H9 (cell line): Measurements from ENCODE around the gene DENND1A. TPM values are rescaled to one million over a fixed set of nuclear protein-coding genes. Genes with fewer than 3 reads are reported as not detected.

Source experiments
- DNase-seq: peaks from one replicate; pipeline ENCODE4 v3.0.0-alpha.2; 2017
- H2AFZ ChIP-seq: one replicate; pipeline ENCODE4 v1.6.1; 2013; ENCODE audit warnings: mild to moderate bottlenecking, low read length, control low read depth, moderate library complexity
- H2AK5ac ChIP-seq: 2 replicates; pipeline ENCODE4 v1.6.1; 2013; ENCODE audit warnings: low read length, control low read depth, mixed read lengths; ENCODE audit not compliant: insufficient read length
- H2BK120ac ChIP-seq: one replicate; pipeline ENCODE4 v1.6.1; 2013; ENCODE audit warnings: low read depth, mild to moderate bottlenecking, low read length, control low read depth, inconsistent platforms; ENCODE audit not compliant: poor library complexity, severe bottlenecking
- H2BK12ac ChIP-seq: 2 replicates; pipeline ENCODE4 v1.6.1; 2013; ENCODE audit warnings: low read length, control low read depth, mixed read lengths, low read depth; ENCODE audit not compliant: insufficient read length
- H2BK15ac ChIP-seq: 2 replicates; pipeline ENCODE4 v1.6.1; 2013; ENCODE audit warnings: low read depth, low read length, control low read depth
- H2BK20ac ChIP-seq: one replicate; pipeline ENCODE4 v1.6.1; 2013; ENCODE audit warnings: low read depth, mild to moderate bottlenecking, low read length, control low read depth, inconsistent platforms; ENCODE audit not compliant: poor library complexity, severe bottlenecking
- H2BK5ac ChIP-seq: 2 replicates; pipeline ENCODE4 v1.6.1; 2013; ENCODE audit warnings: low read length, control low read depth, mixed read lengths; ENCODE audit not compliant: insufficient read length
- H3K14ac ChIP-seq: 2 replicates; pipeline ENCODE4 v1.6.1; 2013; ENCODE audit warnings: low read length, control low read depth; ENCODE audit not compliant: insufficient read depth
- H3K18ac ChIP-seq: 2 replicates; pipeline ENCODE4 v1.6.1; 2013; ENCODE audit warnings: low read depth, mild to moderate bottlenecking, mixed read lengths, low read length, control low read depth; ENCODE audit not compliant: insufficient read length
- H3K23ac ChIP-seq: 2 replicates; pipeline ENCODE4 v1.6.1; 2013; ENCODE audit warnings: low read length, control low read depth, mixed read lengths, low read depth; ENCODE audit not compliant: insufficient read length
- H3K23me2 ChIP-seq: 2 replicates; pipeline ENCODE4 v1.6.1; 2013; ENCODE audit warnings: low read depth, mild to moderate bottlenecking, mixed read lengths, low read length, control low read depth; ENCODE audit not compliant: insufficient read length, poor library complexity, severe bottlenecking
- H3K27ac ChIP-seq: 2 replicates; pipeline ENCODE4 v1.5.1; 2013; ENCODE audit warnings: low read length, control low read depth, mixed read lengths, low read depth; ENCODE audit not compliant: insufficient read length
- H3K27me3 ChIP-seq: 2 replicates; pipeline ENCODE4 v1.6.1; 2013; ENCODE audit warnings: low read length, control low read depth, inconsistent platforms; ENCODE audit not compliant: insufficient read depth
- H3K4ac ChIP-seq: 2 replicates; pipeline ENCODE4 v1.6.1; 2013; ENCODE audit warnings: low read depth, mild to moderate bottlenecking, control low read depth, inconsistent platforms, low read length, moderate library complexity
- H3K4me1 ChIP-seq: 2 replicates; pipeline ENCODE4 v1.6.1; 2013; ENCODE audit warnings: low read length, control low read depth, inconsistent platforms; ENCODE audit not compliant: insufficient read depth
- H3K4me2 ChIP-seq: 2 replicates; pipeline ENCODE4 v1.6.1; 2013; ENCODE audit warnings: low read length, control low read depth, mixed read lengths; ENCODE audit not compliant: insufficient read length, insufficient read depth
- H3K56ac ChIP-seq: 2 replicates; pipeline ENCODE4 v1.6.1; 2013; ENCODE audit warnings: low read depth, mild to moderate bottlenecking, mixed read lengths, low read length, control low read depth; ENCODE audit not compliant: insufficient read length
- H3K79me1 ChIP-seq: 2 replicates; pipeline ENCODE4 v1.6.1; 2013; ENCODE audit warnings: low read depth, mild to moderate bottlenecking, moderate library complexity, low read length, control low read depth, inconsistent platforms; ENCODE audit not compliant: insufficient read depth, poor library complexity, severe bottlenecking
- H3K79me2 ChIP-seq: 2 replicates; pipeline ENCODE4 v1.6.1; 2013; ENCODE audit warnings: low read length, control low read depth, inconsistent platforms; ENCODE audit not compliant: insufficient read depth
- H3K9ac ChIP-seq: 2 replicates; pipeline ENCODE4 v1.6.1; 2013; ENCODE audit warnings: low read length, control low read depth, mixed read lengths; ENCODE audit not compliant: insufficient read length; ENCODE audit errors: extremely low read depth
- H3K9me3 ChIP-seq: one replicate; pipeline ENCODE4 v1.6.1; 2013; ENCODE audit warnings: low read depth, low read length, inconsistent platforms; ENCODE audit not compliant: control insufficient read depth
- H3T11ph ChIP-seq: one replicate; pipeline ENCODE4 v1.6.1; 2013; ENCODE audit warnings: mild to moderate bottlenecking, low read length, control low read depth, inconsistent platforms
- H4K20me1 ChIP-seq: one replicate; pipeline ENCODE4 v1.6.1; 2013; ENCODE audit not compliant: control insufficient read depth, insufficient read length, insufficient read depth
- H4K5ac ChIP-seq: 2 replicates; pipeline ENCODE4 v1.6.1; 2013; ENCODE audit warnings: low read depth, mild to moderate bottlenecking, mixed read lengths, low read length, control low read depth; ENCODE audit not compliant: insufficient read length
- H4K8ac ChIP-seq: replicated peaks from 2 replicates; pipeline ENCODE4 v1.6.1; 2013; ENCODE audit warnings: low read length, control low read depth, mixed read lengths, low read depth; ENCODE audit not compliant: insufficient read length
- H4K91ac ChIP-seq: 2 replicates; pipeline ENCODE4 v1.6.1; 2013; ENCODE audit warnings: low read depth, mild to moderate bottlenecking, moderate library complexity, mixed read lengths, low read length, control low read depth; ENCODE audit not compliant: insufficient read length
- H3K27ac Mint-ChIP-seq, 3 experiments: 2 replicates in 2 of 3; 3 replicates in 1 of 3; pipeline ENCODE4 v1.8.0; 2020 to 2021; ENCODE audit warnings: mixed read lengths in 3 of 3, mild to moderate bottlenecking in 1 of 3, moderate library complexity in 1 of 3
- H3K27me3 Mint-ChIP-seq: 2 replicates; pipeline ENCODE4 v1.8.0; 2021; ENCODE audit warnings: low read depth, mild to moderate bottlenecking, moderate library complexity, mixed read lengths
- H3K36me3 Mint-ChIP-seq, 3 experiments: 2 replicates in 2 of 3; 3 replicates in 1 of 3; pipeline ENCODE4 v1.8.0; 2020 to 2021; ENCODE audit warnings: low read depth in 3 of 3, mixed read lengths in 3 of 3; ENCODE audit not compliant: insufficient read depth in 1 of 3
- H3K4me1 Mint-ChIP-seq, 2 experiments: 2 replicates each; pipeline ENCODE4 v1.8.0; 2020; ENCODE audit warnings: mixed read lengths in 2 of 2
- H3K4me3 Mint-ChIP-seq, 2 experiments: 2 replicates in 1 of 2; 3 replicates in 1 of 2; pipeline ENCODE4 v1.8.0; 2020 to 2021; ENCODE audit warnings: mild to moderate bottlenecking in 2 of 2, mixed read lengths in 2 of 2, moderate library complexity in 1 of 2
- H3K9me3 Mint-ChIP-seq, 2 experiments: 2 replicates in 1 of 2; 3 replicates in 1 of 2; pipeline ENCODE4 v1.8.0; 2020; ENCODE audit warnings: mild to moderate bottlenecking in 2 of 2, mixed read lengths in 2 of 2, moderate library complexity in 1 of 2
- total RNA-seq: library from RNA; stranded (reverse); gene quantifications from 2 replicates; pipeline ENCODE4 v1.2.1, GENCODE V29; 2021
- TF ChIP-seq, protein P1 (sequence below): fragments of 200-600 bp; sonication (generic); conservative IDR thresholded peaks from 3 replicates; pipeline ENCODE4 v1.8.0; 2021; ENCODE audit warnings: antibody characterized with exemption, mild to moderate bottlenecking

Gene DENND1A
- total RNA-seq, 1 experiment from 2014 or later, result 20.4 TPM

- H2AFZ ChIP-seq, result no peak overlapping the region
- no peak overlapping the region for H2BK12ac ChIP-seq
- no peak overlapping the region for H3K14ac ChIP-seq
- H2BK15ac ChIP-seq, result no peak overlapping the region
- no peak overlapping the region for H3K23ac ChIP-seq
- no peaks in the 10 kb centered on the region for H3K79me2 ChIP-seq
- Mint-ChIP-seq H3K27ac (no peak overlapping the region), H3K4me1 (peaks cover 27 to 36% of the 10 kb centered on the region in 2 experiments), H3K27me3 (no peaks in the 10 kb centered on the region; the same call in 1 of the 2 replicates), H3K4me3 (no peak overlapping the region), H3K9me3 (no peaks in the 10 kb centered on the region), H3K36me3 (no peaks in the 10 kb centered on the region; a peak in 1 of 7 replicates)
- H2BK20ac ChIP-seq, result no peak overlapping the region
- DNase-seq, result no peak
- H3K27ac ChIP-seq, result no peak overlapping the region
- H4K8ac ChIP-seq, result no peak overlapping the region
- no peak overlapping the region for H3T11ph ChIP-seq
- no peak overlapping the region for H2BK120ac ChIP-seq
- no peak overlapping the region for H3K4me2 ChIP-seq
- H3K9ac ChIP-seq, result no peak overlapping the region
- no peaks in the 10 kb centered on the region for H3K27me3 ChIP-seq
- no peak overlapping the region for H4K5ac ChIP-seq
- H2BK5ac ChIP-seq, result no peak overlapping the region
- H2AK5ac ChIP-seq, result no peak overlapping the region
- H3K9me3 ChIP-seq, result no peaks in the 10 kb centered on the region
- H3K23me2 ChIP-seq, result no peaks in the 10 kb centered on the region
- peaks cover 4% of the 10 kb centered on the region; the same call in 1 of the 2 replicates for H3K4me1 ChIP-seq
- no peaks in the 10 kb centered on the region for H4K20me1 ChIP-seq
- no peak overlapping the region for H3K4ac ChIP-seq
- TF ChIP-seq, protein P1, sequence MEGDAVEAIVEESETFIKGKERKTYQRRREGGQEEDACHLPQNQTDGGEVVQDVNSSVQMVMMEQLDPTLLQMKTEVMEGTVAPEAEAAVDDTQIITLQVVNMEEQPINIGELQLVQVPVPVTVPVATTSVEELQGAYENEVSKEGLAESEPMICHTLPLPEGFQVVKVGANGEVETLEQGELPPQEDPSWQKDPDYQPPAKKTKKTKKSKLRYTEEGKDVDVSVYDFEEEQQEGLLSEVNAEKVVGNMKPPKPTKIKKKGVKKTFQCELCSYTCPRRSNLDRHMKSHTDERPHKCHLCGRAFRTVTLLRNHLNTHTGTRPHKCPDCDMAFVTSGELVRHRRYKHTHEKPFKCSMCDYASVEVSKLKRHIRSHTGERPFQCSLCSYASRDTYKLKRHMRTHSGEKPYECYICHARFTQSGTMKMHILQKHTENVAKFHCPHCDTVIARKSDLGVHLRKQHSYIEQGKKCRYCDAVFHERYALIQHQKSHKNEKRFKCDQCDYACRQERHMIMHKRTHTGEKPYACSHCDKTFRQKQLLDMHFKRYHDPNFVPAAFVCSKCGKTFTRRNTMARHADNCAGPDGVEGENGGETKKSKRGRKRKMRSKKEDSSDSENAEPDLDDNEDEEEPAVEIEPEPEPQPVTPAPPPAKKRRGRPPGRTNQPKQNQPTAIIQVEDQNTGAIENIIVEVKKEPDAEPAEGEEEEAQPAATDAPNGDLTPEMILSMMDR, result no peak
- no peak overlapping the region for H3K18ac ChIP-seq
- H4K91ac ChIP-seq, result no peak overlapping the region
- H3K56ac ChIP-seq, result no peak overlapping the region
- H3K79me1 ChIP-seq, result no peaks in the 10 kb centered on the region
These were observed 309.7 kb downstream of the DENND1A start for GRCh38 chr9:123620239-123620638.
